ENCODE data around the gene ETV7. TPM values are rescaled to one million over a fixed set of nuclear protein-coding genes. Genes with fewer than 3 reads are reported as not detected.

The ETV7 gene
- total RNA-seq, 5 donors from 2014 or later (not counting 1 experiment from before 2014, with no cell fraction given), result 0.44 to 3.3 (median 1.1) TPM

- H3K9me3 Mint-ChIP-seq, result no peaks in the 10 kb centered on the region
- peaks cover 0 to 6% (median 0%) of the 10 kb centered on the region in 3 donors for H3K4me1 Mint-ChIP-seq
- no peaks in the 10 kb centered on the region for H3K36me3 Mint-ChIP-seq
- Histone ChIP-seq H3K36me3 (ENCODE audit: control insufficient read depth in 2 of 2, extremely low read depth in 1 of 2, insufficient read depth in 1 of 2, low read length in 1 of 2) (no peaks in the 10 kb centered on the region), H3K27me3 (replicated peaks in 1 of 2; ENCODE audit: control insufficient read depth in 2 of 2, extremely low read depth in 1 of 2, insufficient read depth in 2 of 2, low read length in 1 of 2) (peaks cover 6 to 34% of the 10 kb centered on the region in 2 experiments), H3K9me3 (no peaks in the 10 kb centered on the region), H3K4me3 (ENCODE audit: control insufficient read depth in 1 of 2, extremely low read depth in 1 of 2, low read length in 1 of 2) (no peak overlapping the region), H3K4me1 (ENCODE audit: control insufficient read depth in 1 of 2, extremely low read depth in 1 of 2, insufficient read depth in 2 of 2, low read length in 2 of 2) (peaks cover 0 to under 1% of the 10 kb centered on the region in 2 experiments), H3K27ac (ENCODE audit: low read length) (no peak overlapping the region)
- ChIA-PET CTCF (no interaction called here), POLR2A (no interaction called here)
- WGBS (ENCODE audit: insufficient coverage), result 83% methylated on average over 3 of the region's 6 CpGs
- no peak overlapping the region for H3K4me3 Mint-ChIP-seq
- no peak overlapping the region for H3K27ac Mint-ChIP-seq
- no peak for DNase-seq
- ATAC-seq (replicated peaks in 1 of 4), result no peak
- H3K27me3 Mint-ChIP-seq, result peaks cover 23 to 33% of the 10 kb centered on the region in 2 donors
Observed at GRCh38 chr6:36331381-36331780, 56.1 kb downstream of the ETV7 start.

- peaks cover 6 to 33% of the 10 kb centered on the region in 2 experiments for H3K27me3 ChIP-seq (replicated peaks in 1 of 2; ENCODE audit: control insufficient read depth in 2 of 2, extremely low read depth in 1 of 2, insufficient read depth in 2 of 2, low read length in 1 of 2)
- Mint-ChIP-seq H3K4me1 (no peaks in the 10 kb centered on the region), H3K27ac (no peak overlapping the region), H3K36me3 (no peaks in the 10 kb centered on the region), H3K9me3 (no peaks in the 10 kb centered on the region), H3K4me3 (no peak overlapping the region), H3K27me3 (peaks cover 22 to 28% of the 10 kb centered on the region in 2 donors)
- 88% methylated on average over 9 of the region's 14 CpGs for WGBS (ENCODE audit: insufficient coverage)
- DNase-seq (no peak), ATAC-seq (replicated peaks in 1 of 4) (no peak)
- H3K4me3 ChIP-seq (ENCODE audit: control insufficient read depth in 1 of 2, extremely low read depth in 1 of 2, low read length in 1 of 2), result no peak overlapping the region
- no peak overlapping the region for H3K27ac ChIP-seq (ENCODE audit: low read length)
- CTCF ChIA-PET, result no interaction called here
- POLR2A ChIA-PET, result no interaction called here
- H3K36me3 ChIP-seq (ENCODE audit: control insufficient read depth in 2 of 2, extremely low read depth in 1 of 2, insufficient read depth in 1 of 2, low read length in 1 of 2), result no peaks in the 10 kb centered on the region
- H3K9me3 ChIP-seq, result no peaks in the 10 kb centered on the region
- no peaks in the 10 kb centered on the region for H3K4me1 ChIP-seq (ENCODE audit: control insufficient read depth in 1 of 2, extremely low read depth in 1 of 2, insufficient read depth in 2 of 2, low read length in 2 of 2)
Observed at GRCh38 chr6:36330366-36330765, 57.1 kb downstream of the ETV7 start.

DNA sequence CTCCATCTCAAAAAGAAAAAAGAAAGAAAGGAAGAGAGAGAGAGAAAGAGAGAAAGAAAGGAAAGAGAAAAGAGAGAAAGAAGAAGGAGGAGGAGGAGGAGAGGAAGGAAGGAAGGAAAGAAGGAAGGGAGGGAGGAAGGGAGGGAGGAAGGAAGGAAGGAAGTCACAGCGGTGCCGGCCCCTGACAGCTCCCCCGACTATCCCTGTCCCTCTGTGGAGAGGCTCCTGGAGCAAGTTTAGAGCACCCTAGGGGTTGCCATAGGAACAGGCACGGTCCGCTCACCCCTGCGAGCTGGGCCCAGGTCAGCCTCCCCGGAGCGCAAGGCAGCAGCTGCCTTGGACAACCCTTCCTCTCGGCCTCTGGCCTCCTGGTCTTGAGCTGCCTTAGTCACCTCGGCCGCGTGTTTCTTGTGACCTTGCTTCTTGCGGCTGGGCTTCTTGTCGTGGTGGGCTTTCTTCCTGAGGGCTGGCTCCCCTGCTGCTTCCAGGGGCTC lies 57.6 kb downstream of the ETV7 start:
- Mint-ChIP-seq H3K4me3 (no peak overlapping the region), H3K27me3 (peaks cover 17 to 22% of the 10 kb centered on the region in 2 donors), H3K27ac (no peak overlapping the region), H3K36me3 (no peaks in the 10 kb centered on the region), H3K4me1 (no peaks in the 10 kb centered on the region), H3K9me3 (no peaks in the 10 kb centered on the region)
- H3K27ac ChIP-seq (ENCODE audit: low read length), result no peak overlapping the region
- peaks cover 6 to 32% of the 10 kb centered on the region in 2 experiments for H3K27me3 ChIP-seq (replicated peaks in 1 of 2; ENCODE audit: control insufficient read depth in 2 of 2, extremely low read depth in 1 of 2, insufficient read depth in 2 of 2, low read length in 1 of 2)
- no peaks in the 10 kb centered on the region for H3K36me3 ChIP-seq (ENCODE audit: control insufficient read depth in 2 of 2, extremely low read depth in 1 of 2, insufficient read depth in 1 of 2, low read length in 1 of 2)
- H3K9me3 ChIP-seq, result no peaks in the 10 kb centered on the region
- DNase-seq, result no peak
- 87% methylated on average over 12 of the region's 14 CpGs for WGBS (ENCODE audit: insufficient coverage)
- ChIA-PET CTCF (no interaction called here), POLR2A (no interaction called here)
- no peak for ATAC-seq (replicated peaks in 1 of 4)
- no peaks in the 10 kb centered on the region for H3K4me1 ChIP-seq (ENCODE audit: control insufficient read depth in 1 of 2, extremely low read depth in 1 of 2, insufficient read depth in 2 of 2, low read length in 2 of 2)
- H3K4me3 ChIP-seq (ENCODE audit: control insufficient read depth in 1 of 2, extremely low read depth in 1 of 2, low read length in 1 of 2), result no peak overlapping the region

DNA sequence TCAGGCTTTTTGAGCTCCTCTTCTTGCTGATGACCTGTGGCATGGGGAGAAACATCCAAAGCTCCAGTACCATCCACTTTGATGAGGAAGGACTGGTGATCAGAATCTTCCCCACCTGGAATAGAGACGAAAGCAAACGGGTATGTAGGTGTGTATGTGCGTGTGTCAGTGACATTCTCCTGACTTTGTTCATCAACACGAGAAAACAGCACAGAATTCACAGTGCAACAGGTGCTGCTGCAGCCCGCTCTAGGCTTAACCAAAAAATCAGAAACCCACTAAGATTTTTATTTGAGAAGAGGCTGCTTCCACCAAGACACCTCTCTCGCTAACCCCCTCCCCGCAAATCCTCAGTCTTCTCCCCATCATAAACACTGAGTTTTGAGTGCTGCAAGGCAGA lies 58.9 kb downstream of the ETV7 start:
- DNase-seq (no peak), ATAC-seq (replicated peaks in 1 of 4) (no peak)
- ChIA-PET CTCF (no interaction called here), POLR2A (interaction anchor here in 1 of 2 donors (0.5 kb wide), 1 partner anchor 435 kb away, joined by 5 read pairs; no protein-coding TSS in a partner anchor)
- no peak overlapping the region for H3K27ac Mint-ChIP-seq
- 72% methylated on average over 2 of the region's 7 CpGs for WGBS (ENCODE audit: insufficient coverage)
- H3K9me3 Mint-ChIP-seq, result no peaks in the 10 kb centered on the region
- Histone ChIP-seq H3K4me1 (ENCODE audit: control insufficient read depth in 1 of 2, extremely low read depth in 1 of 2, insufficient read depth in 2 of 2, low read length in 2 of 2) (no peaks in the 10 kb centered on the region), H3K27me3 (replicated peaks in 1 of 2; ENCODE audit: control insufficient read depth in 2 of 2, extremely low read depth in 1 of 2, insufficient read depth in 2 of 2, low read length in 1 of 2) (peaks cover 2 to 20% of the 10 kb centered on the region in 2 experiments), H3K9me3 (no peaks in the 10 kb centered on the region), H3K27ac (ENCODE audit: low read length) (no peak overlapping the region), H3K4me3 (ENCODE audit: control insufficient read depth in 1 of 2, extremely low read depth in 1 of 2, low read length in 1 of 2) (no peak overlapping the region), H3K36me3 (ENCODE audit: control insufficient read depth in 2 of 2, extremely low read depth in 1 of 2, insufficient read depth in 1 of 2, low read length in 1 of 2) (no peaks in the 10 kb centered on the region)
- no peaks in the 10 kb centered on the region for H3K36me3 Mint-ChIP-seq
- H3K4me1 Mint-ChIP-seq, result no peaks in the 10 kb centered on the region
- peaks cover 6 to 11% of the 10 kb centered on the region in 2 donors for H3K27me3 Mint-ChIP-seq
- no peak overlapping the region for H3K4me3 Mint-ChIP-seq

- POLR2A ChIA-PET, result no interaction called here
- Histone ChIP-seq H3K4me3 (ENCODE audit: control insufficient read depth in 1 of 2, extremely low read depth in 1 of 2, low read length in 1 of 2) (no peak overlapping the region), H3K27ac (ENCODE audit: low read length) (no peak overlapping the region), H3K4me1 (ENCODE audit: control insufficient read depth in 1 of 2, extremely low read depth in 1 of 2, insufficient read depth in 2 of 2, low read length in 2 of 2) (no peaks in the 10 kb centered on the region), H3K9me3 (no peaks in the 10 kb centered on the region), H3K36me3 (ENCODE audit: control insufficient read depth in 2 of 2, extremely low read depth in 1 of 2, insufficient read depth in 1 of 2, low read length in 1 of 2) (no peaks in the 10 kb centered on the region), H3K27me3 (replicated peaks in 1 of 2; ENCODE audit: control insufficient read depth in 2 of 2, extremely low read depth in 1 of 2, insufficient read depth in 2 of 2, low read length in 1 of 2) (peaks cover 0 to 19% of the 10 kb centered on the region in 2 experiments)
- no peaks in the 10 kb centered on the region for H3K4me1 Mint-ChIP-seq
- H3K4me3 Mint-ChIP-seq, result no peak overlapping the region
- ATAC-seq (replicated peaks in 1 of 4), result no peak
- H3K36me3 Mint-ChIP-seq, result no peaks in the 10 kb centered on the region
- H3K9me3 Mint-ChIP-seq, result no peaks in the 10 kb centered on the region
- H3K27ac Mint-ChIP-seq, result no peak overlapping the region
- no peak for DNase-seq
- H3K27me3 Mint-ChIP-seq, result peaks cover 2 to 5% of the 10 kb centered on the region in 2 donors
- CTCF ChIA-PET, result no interaction called here
Observed at GRCh38 chr6:36327919-36328236, 59.6 kb downstream of the ETV7 start.

GRCh38 chr6:36327226-36327918 lies 60.1 kb downstream of the ETV7 start:
- no peaks in the 10 kb centered on the region for H3K4me1 ChIP-seq (ENCODE audit: control insufficient read depth in 1 of 2, extremely low read depth in 1 of 2, insufficient read depth in 2 of 2, low read length in 2 of 2)
- H3K9me3 Mint-ChIP-seq, result no peaks in the 10 kb centered on the region
- no peaks in the 10 kb centered on the region for H3K9me3 ChIP-seq
- no peak overlapping the region for H3K27ac Mint-ChIP-seq
- no peaks in the 10 kb centered on the region for H3K36me3 ChIP-seq (ENCODE audit: control insufficient read depth in 2 of 2, extremely low read depth in 1 of 2, insufficient read depth in 1 of 2, low read length in 1 of 2)
- H3K27me3 ChIP-seq (replicated peaks in 1 of 2; ENCODE audit: control insufficient read depth in 2 of 2, extremely low read depth in 1 of 2, insufficient read depth in 2 of 2, low read length in 1 of 2), result peaks cover 0 to 21% of the 10 kb centered on the region in 2 experiments
- no peaks in the 10 kb centered on the region for H3K4me1 Mint-ChIP-seq
- peaks cover 0 to 3% of the 10 kb centered on the region in 2 donors for H3K27me3 Mint-ChIP-seq
- ATAC-seq (replicated peaks in 1 of 4), result no peak
- no peak overlapping the region for H3K4me3 ChIP-seq (ENCODE audit: control insufficient read depth in 1 of 2, extremely low read depth in 1 of 2, low read length in 1 of 2)
- WGBS (ENCODE audit: insufficient coverage), result 67% methylated on average over 1 of the region's 6 CpGs
- H3K4me3 Mint-ChIP-seq, result no peak overlapping the region
- POLR2A ChIA-PET, result no interaction called here
- no peaks in the 10 kb centered on the region for H3K36me3 Mint-ChIP-seq
- H3K27ac ChIP-seq (ENCODE audit: low read length), result no peak overlapping the region
- no peak for DNase-seq
- CTCF ChIA-PET, result no interaction called here

Data from T-cell (primary cell).